OCI-LY3 (cell line): ENCODE data around the gene NUDT1.

Experiments used
- H2AFZ ChIP-seq: fragments of 200-600, 300-600 bp; shearing (Covaris generic); 2 replicates; pipeline ENCODE4 v1.6.0; 2014; ENCODE audit warnings: antibody characterized with exemption, low read depth, low read length
- H3K27ac ChIP-seq: fragments of 200-600, 300-600 bp; sonication (generic); 2 replicates; pipeline ENCODE4 v1.5.1; 2014; ENCODE audit warnings: mild to moderate bottlenecking, low read length, moderate library complexity, mixed read lengths
- H3K27me3 ChIP-seq: fragments of 200-600, 300-600 bp; sonication (generic); 2 replicates; pipeline ENCODE4 v1.6.1; 2014; ENCODE audit warnings: low read depth, low read length, mixed read lengths
- H3K36me3 ChIP-seq: fragments of 200-600, 300-600 bp; sonication (generic); replicated peaks from 2 replicates; pipeline ENCODE3; 2014; ENCODE audit warnings: low read depth, low read length, mixed read lengths
- H3K4me1 ChIP-seq: fragments of 300-600, 200-600 bp; sonication (generic); 2 replicates; pipeline ENCODE4 v1.6.1; 2014; ENCODE audit warnings: low read length, mixed read lengths
- H3K4me2 ChIP-seq: fragments of 200-600, 300-600 bp; sonication (generic); 2 replicates; pipeline ENCODE4 v1.6.1; 2014; ENCODE audit warnings: low read length, mixed read lengths
- H3K4me3 ChIP-seq: fragments of 300-600, 200-600 bp; sonication (generic); 2 replicates; pipeline ENCODE4 v1.5.1; 2014; ENCODE audit warnings: antibody characterized with exemption, mild to moderate bottlenecking, low read length, moderate library complexity
- H3K79me2 ChIP-seq: fragments of 300-600, 200-600 bp; shearing (Covaris generic); 2 replicates; pipeline ENCODE4 v1.6.1; 2014; ENCODE audit warnings: mild to moderate bottlenecking, low read length, mixed read lengths
- H3K9ac ChIP-seq: fragments of 300-600, 200-600 bp; shearing (Covaris generic); 2 replicates; pipeline ENCODE4 v1.6.0; 2014; ENCODE audit warnings: mild to moderate bottlenecking, low read length, moderate library complexity
- H3K9me3 ChIP-seq: fragments of 200-600, 300-600 bp; shearing (Covaris generic); 2 replicates; pipeline ENCODE4 v1.6.1; 2014; ENCODE audit warnings: low read length, mixed read lengths; ENCODE audit not compliant: insufficient read depth
- H4K20me1 ChIP-seq: fragments of 200-600, 300-600 bp; sonication (generic); 2 replicates; pipeline ENCODE4 v1.6.1; 2016; ENCODE audit warnings: low read length, mixed read lengths; ENCODE audit not compliant: insufficient read depth
- CTCF ChIP-seq: fragments of 200-600, 300-600 bp; sonication (generic); IDR thresholded peaks from 2 replicates; pipeline ENCODE4 v1.5.1; 2014; ENCODE audit warnings: antibody characterized with exemption, low read length, low read depth
- EZH2phosphoT487 ChIP-seq: fragments of 200-600 bp; shearing (Covaris generic); IDR thresholded peaks from 2 replicates; pipeline ENCODE4 v1.6.1; 2018; ENCODE audit warnings: antibody characterized with exemption, mixed run types, low read depth

The NUDT1 gene

GRCh38 chr7:2224491-2224928 is 17.5 kb upstream of the NUDT1 start:
- no peak overlapping the region for H2AFZ ChIP-seq
- H3K9me3 ChIP-seq = no peaks in the 10 kb centered on the region
- H3K27ac ChIP-seq = no peak overlapping the region
- TF ChIP-seq EZH2phosphoT487 (no peak), CTCF (no peak)
- peaks cover 14% of the 10 kb centered on the region for H3K79me2 ChIP-seq
- H3K27me3 ChIP-seq = no peaks in the 10 kb centered on the region
- no peaks in the 10 kb centered on the region for H4K20me1 ChIP-seq
- H3K36me3 ChIP-seq = peaks cover 23% of the 10 kb centered on the region
- no peak overlapping the region for H3K4me2 ChIP-seq
- no peak overlapping the region for H3K4me3 ChIP-seq
- H3K4me1 ChIP-seq = no peaks in the 10 kb centered on the region
- no peak overlapping the region for H3K9ac ChIP-seq

- H3K79me2 ChIP-seq = peaks cover 18% of the 10 kb centered on the region
- H3K9ac ChIP-seq = no peak overlapping the region
- H4K20me1 ChIP-seq = no peaks in the 10 kb centered on the region
- TF ChIP-seq EZH2phosphoT487 (no peak), CTCF (no peak)
- H3K36me3 ChIP-seq = peaks cover 23% of the 10 kb centered on the region
- H3K27me3 ChIP-seq = no peaks in the 10 kb centered on the region
- H3K4me3 ChIP-seq = no peak overlapping the region
- H3K27ac ChIP-seq = no peak overlapping the region
- H3K4me1 ChIP-seq = no peaks in the 10 kb centered on the region
- H3K4me2 ChIP-seq = no peak overlapping the region
- H2AFZ ChIP-seq = no peak overlapping the region
- no peaks in the 10 kb centered on the region for H3K9me3 ChIP-seq
Measured at GRCh38 chr7:2224934-2225333, 17.1 kb upstream of the NUDT1 start.

GRCh38 chr7:2225336-2225735 is 16.7 kb upstream of the NUDT1 start:
- Histone ChIP-seq H3K36me3 (peaks cover 23% of the 10 kb centered on the region), H3K4me1 (no peaks in the 10 kb centered on the region), H4K20me1 (no peaks in the 10 kb centered on the region), H3K9me3 (no peaks in the 10 kb centered on the region), H3K9ac (no peak overlapping the region), H3K4me2 (no peak overlapping the region), H3K79me2 (peaks cover 22% of the 10 kb centered on the region), H2AFZ (no peak overlapping the region), H3K27ac (no peak overlapping the region), H3K4me3 (no peak overlapping the region), H3K27me3 (no peaks in the 10 kb centered on the region)
- TF ChIP-seq EZH2phosphoT487 (no peak), CTCF (no peak)

- Histone ChIP-seq H3K9ac (no peak overlapping the region), H2AFZ (no peak overlapping the region), H3K27me3 (no peaks in the 10 kb centered on the region), H3K4me1 (no peaks in the 10 kb centered on the region), H3K4me2 (no peak overlapping the region), H3K9me3 (no peaks in the 10 kb centered on the region), H3K36me3 (peaks cover 23% of the 10 kb centered on the region), H3K27ac (no peak overlapping the region), H3K79me2 (peaks cover 27% of the 10 kb centered on the region), H3K4me3 (no peak overlapping the region), H4K20me1 (no peaks in the 10 kb centered on the region)
- TF ChIP-seq CTCF = no peak
- TF ChIP-seq EZH2phosphoT487 = no peak
Measured at GRCh38 chr7:2225830-2226229, 16.2 kb upstream of the NUDT1 start.
